Measurements from ENCODE around the gene FOXN3.

GRCh38 chr14:89242652-89243279, 174.3 kb downstream of the FOXN3 start:
- TF ChIP-seq, protein P1, sequence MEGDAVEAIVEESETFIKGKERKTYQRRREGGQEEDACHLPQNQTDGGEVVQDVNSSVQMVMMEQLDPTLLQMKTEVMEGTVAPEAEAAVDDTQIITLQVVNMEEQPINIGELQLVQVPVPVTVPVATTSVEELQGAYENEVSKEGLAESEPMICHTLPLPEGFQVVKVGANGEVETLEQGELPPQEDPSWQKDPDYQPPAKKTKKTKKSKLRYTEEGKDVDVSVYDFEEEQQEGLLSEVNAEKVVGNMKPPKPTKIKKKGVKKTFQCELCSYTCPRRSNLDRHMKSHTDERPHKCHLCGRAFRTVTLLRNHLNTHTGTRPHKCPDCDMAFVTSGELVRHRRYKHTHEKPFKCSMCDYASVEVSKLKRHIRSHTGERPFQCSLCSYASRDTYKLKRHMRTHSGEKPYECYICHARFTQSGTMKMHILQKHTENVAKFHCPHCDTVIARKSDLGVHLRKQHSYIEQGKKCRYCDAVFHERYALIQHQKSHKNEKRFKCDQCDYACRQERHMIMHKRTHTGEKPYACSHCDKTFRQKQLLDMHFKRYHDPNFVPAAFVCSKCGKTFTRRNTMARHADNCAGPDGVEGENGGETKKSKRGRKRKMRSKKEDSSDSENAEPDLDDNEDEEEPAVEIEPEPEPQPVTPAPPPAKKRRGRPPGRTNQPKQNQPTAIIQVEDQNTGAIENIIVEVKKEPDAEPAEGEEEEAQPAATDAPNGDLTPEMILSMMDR (IDR thresholded peaks at IDR 0.05): no peak
- TF ChIP-seq ZFX (IDR thresholded peaks at IDR 0.05; ENCODE audit: borderline replicate concordance): no peak

All from 22Rv1 (cell line).